ENCODE data around the gene MATN4. TPM values are rescaled to one million over a fixed set of nuclear protein-coding genes. Genes with fewer than 3 reads are reported as not detected.

MATN4 gene
- total and polyA plus RNA-seq, 2 of the 4 experiments (the other 2 are of a cell fraction): 0.12 TPM; not detected in 1

DNA sequence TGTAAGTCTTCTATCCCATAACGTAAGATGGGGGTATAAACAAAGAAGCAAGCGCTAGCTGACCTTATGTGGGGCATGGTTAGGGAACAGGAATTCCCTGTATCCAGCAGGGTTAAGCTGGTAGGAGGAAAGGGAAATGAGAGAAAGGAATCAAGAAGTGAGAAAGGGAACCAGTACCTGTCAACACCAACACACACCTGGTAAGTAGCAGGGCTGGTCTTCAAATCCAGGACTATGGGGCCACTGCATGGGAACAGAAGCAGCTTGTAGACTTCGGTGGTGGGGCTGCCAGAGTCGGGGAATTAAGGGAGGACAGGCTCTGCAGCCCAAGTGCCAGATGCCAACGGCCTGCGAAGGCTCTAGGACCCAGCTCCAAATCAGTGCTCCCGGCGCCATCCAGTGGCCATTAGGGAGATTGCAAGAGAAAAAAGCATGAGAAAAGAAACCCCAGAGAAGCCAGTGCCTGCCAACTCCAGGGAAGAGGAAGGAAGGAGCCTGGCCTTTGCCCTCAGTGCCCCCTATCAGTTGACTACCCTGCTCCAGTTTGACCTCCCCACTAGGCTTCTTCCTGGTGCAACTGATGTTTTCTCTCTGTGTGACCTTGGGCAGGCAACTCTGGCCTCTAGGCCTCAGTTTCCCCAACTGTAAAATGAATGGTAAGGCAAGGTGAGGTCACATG is 17.3 kb downstream of the MATN4 start:
- no peaks in the 10 kb centered on the region for H3K9me1 ChIP-seq (ENCODE audit: insufficient read depth, low read length)
- H3K36me3 ChIP-seq (ENCODE audit: control insufficient read depth, insufficient read depth, low read length): no peaks in the 10 kb centered on the region
- H3K27ac ChIP-seq (ENCODE audit: insufficient read depth, low read length): no peak overlapping the region
- H2BK120ac ChIP-seq (ENCODE audit: low read depth, low read length): no peak overlapping the region
- no TSS peak for BruUV-seq (replicated peaks)
- no peak overlapping the region for H4K8ac ChIP-seq (ENCODE audit: low read depth in 2 of 2, low read length in 2 of 2)
- H3K23ac ChIP-seq (ENCODE audit: low read depth, low read length): no peak overlapping the region
- no peak overlapping the region for H2AK5ac ChIP-seq (ENCODE audit: low read depth, low read length)
- no peak overlapping the region for H3K14ac ChIP-seq (replicated peaks; ENCODE audit: low read depth, low read length)
- peak; percentile 66 for DNase-seq
- no peak overlapping the region for H2BK20ac ChIP-seq (ENCODE audit: low read depth, low read length)
- H3K27me3 ChIP-seq (ENCODE audit: control insufficient read depth, insufficient read depth, low read length): peaks cover 28% of the 10 kb centered on the region
- no peaks in the 10 kb centered on the region; the same call in 1 of the 2 replicates for H3K9me3 ChIP-seq (ENCODE audit: control insufficient read depth, insufficient read depth, low read length)
- WGBS, 2 experiments (ENCODE audit: extremely low coverage in 2 of 2, insufficient read length in 1 of 2): 0% methylated on average over 1 of the region's 8 CpGs; no CpG with 5 or more reads in 1 of the 2 experiments
- H3K4ac ChIP-seq (ENCODE audit: low read depth, low read length): no peak overlapping the region
- H4K5ac ChIP-seq (ENCODE audit: low read depth, low read length): no peak overlapping the region
- no peaks in the 10 kb centered on the region for H4K20me1 ChIP-seq (ENCODE audit: insufficient read depth, low read length)
- H2AFZ ChIP-seq (replicated peaks; ENCODE audit: low read length, poor library complexity): peak overlapping the region; percentile 45
- no peaks in the 10 kb centered on the region for H3K79me1 ChIP-seq (ENCODE audit: low read depth in 1 of 2, low read length in 2 of 2)
- TF ChIP-seq RAD21 (IDR thresholded peaks at IDR 0.05; ENCODE audit: low read length): peak; percentile 88
- TF ChIP-seq, protein P1, sequence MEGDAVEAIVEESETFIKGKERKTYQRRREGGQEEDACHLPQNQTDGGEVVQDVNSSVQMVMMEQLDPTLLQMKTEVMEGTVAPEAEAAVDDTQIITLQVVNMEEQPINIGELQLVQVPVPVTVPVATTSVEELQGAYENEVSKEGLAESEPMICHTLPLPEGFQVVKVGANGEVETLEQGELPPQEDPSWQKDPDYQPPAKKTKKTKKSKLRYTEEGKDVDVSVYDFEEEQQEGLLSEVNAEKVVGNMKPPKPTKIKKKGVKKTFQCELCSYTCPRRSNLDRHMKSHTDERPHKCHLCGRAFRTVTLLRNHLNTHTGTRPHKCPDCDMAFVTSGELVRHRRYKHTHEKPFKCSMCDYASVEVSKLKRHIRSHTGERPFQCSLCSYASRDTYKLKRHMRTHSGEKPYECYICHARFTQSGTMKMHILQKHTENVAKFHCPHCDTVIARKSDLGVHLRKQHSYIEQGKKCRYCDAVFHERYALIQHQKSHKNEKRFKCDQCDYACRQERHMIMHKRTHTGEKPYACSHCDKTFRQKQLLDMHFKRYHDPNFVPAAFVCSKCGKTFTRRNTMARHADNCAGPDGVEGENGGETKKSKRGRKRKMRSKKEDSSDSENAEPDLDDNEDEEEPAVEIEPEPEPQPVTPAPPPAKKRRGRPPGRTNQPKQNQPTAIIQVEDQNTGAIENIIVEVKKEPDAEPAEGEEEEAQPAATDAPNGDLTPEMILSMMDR (conservative IDR thresholded peaks at IDR 0.05; ENCODE audit: low read depth, low read length): peak; percentile 94
- TF ChIP-seq CHD1 (IDR thresholded peaks at IDR 0.05; ENCODE audit: low read depth, low read length): no peak
- peak; percentile 85 for TF ChIP-seq SMC3 (IDR thresholded peaks at IDR 0.05; ENCODE audit: low read depth, low read length)
- TF ChIP-seq RFX5 (IDR thresholded peaks at IDR 0.05; ENCODE audit: low read depth, low read length): no peak
- intact Hi-C loops (cut with micrococcal nuclease): loop anchor here (1.0 to 5.0 kb wide), 4 partner anchors 194 to 544 kb away; partner anchors contain the start of gene KCNK15
- POLR2A ChIA-PET (ENCODE audit: unreplicated experiment): no interaction called here
- no peak overlapping the region for H4K91ac ChIP-seq (ENCODE audit: insufficient read depth, low read depth, low read length)
- H3K9ac ChIP-seq (ENCODE audit: low read depth, low read length): no peak overlapping the region
- H3K4me3 ChIP-seq (ENCODE audit: insufficient read depth, low read depth, low read length): no peak overlapping the region
- CTCF ChIA-PET: interaction anchor here (0.5 to 3.1 kb wide), 9 partner anchors 10 to 605 kb away, joined by 3 to 19 read pairs (median 3); no protein-coding TSS in a partner anchor
- no peak overlapping the region for H3K18ac ChIP-seq (ENCODE audit: low read depth, low read length)
- dilution Hi-C loops (cut with HindIII; ENCODE audit: low sequenced_read_pairs, unreplicated experiment): no loop called here
- no peak overlapping the region for H2BK15ac ChIP-seq (ENCODE audit: low read depth, low read length)
- no peaks in the 10 kb centered on the region for H3K4me1 ChIP-seq (ENCODE audit: control insufficient read depth, insufficient read depth, low read length)
- no peak overlapping the region for H3K4me2 ChIP-seq (ENCODE audit: low read depth, low read length)
- in situ Hi-C loops (cut with MboI; ENCODE audit: low sequenced_read_pairs): loop anchor here (25.0 kb wide), 1 partner anchor 179 kb away; the partner anchor contains the start of genes KCNS1, WFDC12 and WFDC5
- H3K56ac ChIP-seq (ENCODE audit: extremely low read depth, insufficient read depth, low read length): no peak overlapping the region
- no peak overlapping the region for H2BK5ac ChIP-seq (ENCODE audit: low read depth, low read length, poor library complexity, severe bottlenecking)
- H2AK9ac ChIP-seq (replicated peaks; ENCODE audit: low read depth, low read length, poor library complexity): no peak overlapping the region
- peak; percentile 78 for ATAC-seq (ENCODE audit: low read depth)

All from IMR-90 (cell line).